ENCODE data around the gene ZBTB7C.

DNA sequence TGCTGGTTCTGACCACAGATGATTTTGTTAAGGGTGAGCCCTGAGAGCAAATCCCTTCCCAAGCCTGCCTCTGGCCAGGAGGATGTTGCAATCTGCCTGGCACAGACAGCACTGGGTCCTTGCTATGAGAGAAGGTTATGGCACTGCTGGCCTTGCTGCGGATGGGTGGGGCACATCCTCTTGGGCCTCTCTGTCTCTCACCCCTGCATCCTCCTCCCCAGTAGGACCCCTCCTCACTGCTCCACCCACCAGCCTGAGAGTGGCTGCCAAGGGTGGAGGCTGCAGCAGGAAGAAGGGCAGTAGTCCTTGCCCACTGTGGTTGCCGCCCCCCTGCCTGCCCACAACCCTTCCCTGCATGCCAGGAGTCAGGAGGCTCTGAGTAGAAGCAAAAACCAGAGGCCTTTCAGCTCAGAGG lies 180.9 kb downstream of the ZBTB7C start:
- TF ChIP-seq SUZ12 (IDR thresholded peaks at IDR 0.05; ENCODE audit: extremely low read depth, insufficient read depth, insufficient read length) (no peak), YY1 (IDR thresholded peaks at IDR 0.05; ENCODE audit: insufficient read depth, insufficient read length) (no peak)

Measured in NT2/D1 (cell line).